CD4-positive, alpha-beta T cell treated with Interleukin-15 for 4 hours (primary cell): ENCODE data around the gene LRBA.
"Not testable (repeated sequence)": the region's sequence is repeated elsewhere in the genome, so short reads cannot be mapped to it uniquely, and the experiment has no call there.

Experiments used
- DNase-seq: peaks from one replicate; pipeline ENCODE4 v3.0.0-alpha.2; 2020; ENCODE audit warnings: low spot score

LRBA gene

GRCh38 chr4:150585611-150586010 is 429.5 kb downstream of the LRBA start:
- no peak for DNase-seq

GRCh38 chr4:150584111-150584915 is 430.8 kb downstream of the LRBA start:
- DNase-seq = no peak

GRCh38 chr4:150583287-150584110 is 431.6 kb downstream of the LRBA start:
- no peak for DNase-seq

GRCh38 chr4:150582873-150583286 is 432.2 kb downstream of the LRBA start:
- DNase-seq = no peak

- no peak for DNase-seq
Observed at GRCh38 chr4:150582146-150582872, 432.8 kb downstream of the LRBA start, which contains the start of gene MAB21L2. Gene MAB21L2 (plus strand): TSS chr4:150582151. CDS start chr4:150583030, 879 bp downstream.

- DNase-seq = no peak
Observed at GRCh38 chr4:150581641-150582051, 433.4 kb downstream of the LRBA start.

- DNase-seq = no peak
Observed at GRCh38 chr4:150581056-150581605, 434.0 kb downstream of the LRBA start.

GRCh38 chr4:150580306-150580705 is 434.8 kb downstream of the LRBA start:
- no peak for DNase-seq

GRCh38 chr4:150579551-150580234 is 435.4 kb downstream of the LRBA start:
- DNase-seq = no peak

- no peak for DNase-seq
Observed at GRCh38 chr4:150578745-150579501, 436.2 kb downstream of the LRBA start.

- DNase-seq = no peak
Observed at GRCh38 chr4:150577796-150578195, 437.3 kb downstream of the LRBA start.

GRCh38 chr4:150574678-150575077 is 440.4 kb downstream of the LRBA start:
- no peak for DNase-seq

GRCh38 chr4:150573534-150573933 is 441.6 kb downstream of the LRBA start:
- no peak for DNase-seq

- DNase-seq = no peak
Observed at GRCh38 chr4:150572704-150573504, 442.2 kb downstream of the LRBA start.

- DNase-seq = no peak
Observed at GRCh38 chr4:150570862-150571261, 444.2 kb downstream of the LRBA start.

- no peak for DNase-seq
Observed at GRCh38 chr4:150569998-150570535, 445.0 kb downstream of the LRBA start.

GRCh38 chr4:150569384-150569987 is 445.6 kb downstream of the LRBA start:
- DNase-seq = no peak

- DNase-seq = no peak
Observed at GRCh38 chr4:150567070-150567469, 448.0 kb downstream of the LRBA start.

- DNase-seq = not testable (repeated sequence)
Observed at GRCh38 chr4:150564967-150565366, 450.1 kb downstream of the LRBA start.
